HG03342 (cell line): ENCODE results near the gene STMN3.

ENCODE experiments used
- ATAC-seq: cut with Tn5 transposase; IDR thresholded peaks from one replicate; pipeline ENCODE4 v1.9.1; 2021; ENCODE audit warnings: mild to moderate bottlenecking, moderate library complexity; ENCODE audit not compliant: unreplicated experiment

STMN3 gene

GRCh38 chr20:63692436-63693082 lies 39.3 kb upstream of the STMN3 start:
- no peak for ATAC-seq

GRCh38 chr20:63691711-63692435 lies 38.6 kb upstream of the STMN3 start:
- no peak for ATAC-seq

- ATAC-seq = no peak
Measured at GRCh38 chr20:63690898-63691710, 37.9 kb upstream of the STMN3 start.

- no peak for ATAC-seq
Measured at GRCh38 chr20:63690003-63690897, 37.0 kb upstream of the STMN3 start.

- ATAC-seq = no peak
Measured at GRCh38 chr20:63689046-63690002, 36.1 kb upstream of the STMN3 start.

GRCh38 chr20:63688228-63689045 lies 35.2 kb upstream of the STMN3 start:
- ATAC-seq = no peak

- ATAC-seq = no peak
Measured at GRCh38 chr20:63687419-63688178, 34.4 kb upstream of the STMN3 start.

GRCh38 chr20:63686492-63687321 lies 33.5 kb upstream of the STMN3 start:
- ATAC-seq = no peak

- ATAC-seq = no peak
Measured at GRCh38 chr20:63686094-63686491, 32.9 kb upstream of the STMN3 start.

GRCh38 chr20:63685269-63686026 lies 32.2 kb upstream of the STMN3 start:
- no peak for ATAC-seq

GRCh38 chr20:63682384-63683139 lies 29.3 kb upstream of the STMN3 start:
- no peak for ATAC-seq

- no peak for ATAC-seq
Measured at GRCh38 chr20:63681609-63682142, 28.5 kb upstream of the STMN3 start.

GRCh38 chr20:63680857-63681608 lies 27.8 kb upstream of the STMN3 start:
- no peak for ATAC-seq

- ATAC-seq = no peak
Measured at GRCh38 chr20:63680427-63680826, 27.2 kb upstream of the STMN3 start.

- no peak for ATAC-seq
Measured at GRCh38 chr20:63679799-63680305, 26.6 kb upstream of the STMN3 start.
